NT2/D1 (cell line): ENCODE results near the gene AOPEP.

Source experiments
- SUZ12 ChIP-seq: IDR thresholded peaks from 2 replicates; pipeline ENCODE4 v1.6.1; 2011; ENCODE audit not compliant: insufficient read length, insufficient read depth; ENCODE audit errors: extremely low read depth
- YY1 ChIP-seq: IDR thresholded peaks from 2 replicates; pipeline ENCODE4 v1.6.1; 2011; ENCODE audit not compliant: insufficient read length, insufficient read depth

DNA sequence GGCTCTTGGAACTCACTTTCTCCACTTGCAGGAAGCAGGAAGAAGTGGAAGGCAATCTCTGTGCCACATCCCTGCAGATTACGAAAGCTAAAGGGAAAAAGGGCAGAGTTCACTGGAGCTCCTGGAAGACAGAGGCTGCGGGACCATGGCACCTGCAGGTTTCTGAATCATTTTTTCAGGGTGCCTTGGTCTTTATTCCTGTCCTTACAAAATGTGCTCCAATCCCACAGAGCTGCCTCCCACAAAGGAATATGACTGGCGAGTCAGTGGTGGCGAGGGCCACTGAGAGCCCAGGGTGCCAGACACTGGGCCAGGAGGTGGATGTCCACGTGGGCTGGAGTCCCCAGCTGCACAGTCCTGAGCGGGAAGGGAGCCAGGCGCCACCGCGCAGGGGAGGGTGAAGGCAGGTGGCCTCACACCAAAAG is 408.0 kb downstream of the AOPEP start:
- TF ChIP-seq SUZ12 (no peak), YY1 (no peak)
